ENCODE results near the gene SLC29A3.

DNA sequence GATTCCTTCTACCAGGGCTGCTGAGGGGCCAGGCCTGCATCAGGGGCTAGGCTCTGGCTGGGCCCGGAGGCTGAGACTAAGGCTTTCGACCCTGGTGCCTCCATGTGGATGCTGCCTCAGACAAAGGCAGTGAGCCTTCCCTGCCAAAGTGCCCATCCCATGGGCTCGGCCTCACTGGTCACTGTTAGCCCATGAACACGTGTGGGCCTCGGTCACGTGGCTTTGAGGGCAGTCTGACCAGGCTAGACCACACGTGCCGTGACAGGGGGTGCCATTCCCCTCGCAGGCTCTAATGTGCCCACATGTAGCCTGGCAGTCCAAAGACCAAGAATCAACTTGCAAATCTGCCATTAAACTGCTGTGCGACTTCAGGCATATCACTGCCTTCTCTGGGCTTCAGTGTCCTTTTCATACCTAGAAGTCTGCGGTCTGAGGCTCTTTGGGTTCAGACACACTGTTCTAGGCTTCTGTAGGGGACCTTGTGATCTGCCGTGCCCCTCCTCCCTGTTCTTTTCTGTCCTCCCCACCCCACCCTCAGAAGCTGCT is 17.6 kb upstream of the SLC29A3 start:
- TF ChIP-seq, protein P1, sequence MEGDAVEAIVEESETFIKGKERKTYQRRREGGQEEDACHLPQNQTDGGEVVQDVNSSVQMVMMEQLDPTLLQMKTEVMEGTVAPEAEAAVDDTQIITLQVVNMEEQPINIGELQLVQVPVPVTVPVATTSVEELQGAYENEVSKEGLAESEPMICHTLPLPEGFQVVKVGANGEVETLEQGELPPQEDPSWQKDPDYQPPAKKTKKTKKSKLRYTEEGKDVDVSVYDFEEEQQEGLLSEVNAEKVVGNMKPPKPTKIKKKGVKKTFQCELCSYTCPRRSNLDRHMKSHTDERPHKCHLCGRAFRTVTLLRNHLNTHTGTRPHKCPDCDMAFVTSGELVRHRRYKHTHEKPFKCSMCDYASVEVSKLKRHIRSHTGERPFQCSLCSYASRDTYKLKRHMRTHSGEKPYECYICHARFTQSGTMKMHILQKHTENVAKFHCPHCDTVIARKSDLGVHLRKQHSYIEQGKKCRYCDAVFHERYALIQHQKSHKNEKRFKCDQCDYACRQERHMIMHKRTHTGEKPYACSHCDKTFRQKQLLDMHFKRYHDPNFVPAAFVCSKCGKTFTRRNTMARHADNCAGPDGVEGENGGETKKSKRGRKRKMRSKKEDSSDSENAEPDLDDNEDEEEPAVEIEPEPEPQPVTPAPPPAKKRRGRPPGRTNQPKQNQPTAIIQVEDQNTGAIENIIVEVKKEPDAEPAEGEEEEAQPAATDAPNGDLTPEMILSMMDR (IDR thresholded peaks at IDR 0.05) = no peak
- no peak for TF ChIP-seq EZH2phosphoT487 (IDR thresholded peaks at IDR 0.05)

Data from neural progenitor cell (in vitro differentiated cells).